Glomerular endothelial cell (primary cell): ENCODE data around the gene GFRA1. TPM values are rescaled to one million over a fixed set of nuclear protein-coding genes. Genes with fewer than 3 reads are reported as not detected.

Experiments
- DNase-seq: peaks from one replicate; pipeline ENCODE4 v3.0.0-alpha.2; 2011; ENCODE audit warnings: low read depth, low spot score; ENCODE audit errors: extremely low read depth
- total RNA-seq: library from RNA; depleted of rRNA; stranded (reverse); fragments of >200 nt; gene quantifications from 2 replicates; pipeline ENCODE4 v1.2.3, GENCODE V29; 2015

The GFRA1 gene
- total RNA-seq, 1 donor from 2014 or later: 0.99 TPM

DNA sequence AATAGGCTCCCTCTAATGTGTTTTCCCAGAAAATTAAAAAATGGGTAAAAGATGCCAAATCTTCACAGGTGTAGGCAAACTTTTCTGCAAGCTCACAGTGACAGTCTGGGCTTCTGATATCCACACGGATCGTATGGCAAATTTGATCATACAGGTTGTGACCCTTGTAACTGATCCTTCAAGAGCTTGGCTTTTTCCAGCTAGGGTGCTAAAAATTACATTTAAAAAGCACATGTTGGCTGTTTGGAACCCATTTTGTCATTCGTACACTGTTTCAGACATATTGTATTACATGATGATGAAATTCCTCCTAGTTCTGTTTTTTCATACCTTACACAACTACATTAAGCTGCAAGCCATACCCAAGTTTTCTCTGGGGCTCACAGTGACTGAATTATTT lies 138.7 kb downstream of the GFRA1 start:
- no peak for DNase-seq

- no peak for DNase-seq
These were observed 139.4 kb downstream of the GFRA1 start for GRCh38 chr10:116133634-116134033.

DNA sequence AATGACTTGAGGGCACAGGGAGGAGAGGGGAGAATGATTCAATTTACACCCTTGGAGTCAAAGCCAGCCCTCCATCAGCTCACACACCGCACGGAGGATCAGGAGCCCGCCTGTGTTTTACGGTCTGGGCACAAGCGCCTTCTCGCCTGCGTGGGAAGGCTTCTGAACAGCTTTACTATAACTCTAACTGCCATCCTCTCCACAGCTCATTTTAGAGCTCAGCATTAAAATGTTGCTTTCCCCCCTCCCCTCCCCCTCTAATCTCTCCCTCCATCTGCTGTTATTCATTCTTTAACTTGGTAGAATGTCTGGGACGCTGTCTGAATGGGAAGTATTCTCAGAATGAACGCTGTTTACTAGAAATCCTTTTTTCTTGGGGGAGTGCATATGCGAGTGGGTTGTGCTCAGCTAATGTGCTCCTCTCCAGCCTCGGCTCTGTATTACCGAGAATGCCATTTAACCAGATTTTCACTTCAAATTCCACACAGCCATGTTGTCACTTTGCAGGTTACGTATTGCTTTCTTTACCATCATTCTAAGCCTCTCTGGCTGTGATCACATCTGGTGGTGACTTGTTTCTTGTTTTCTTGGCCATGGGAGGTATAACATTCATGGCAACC lies 140.1 kb downstream of the GFRA1 start:
- no peak for DNase-seq

GRCh38 chr10:116130006-116130405 lies 143.0 kb downstream of the GFRA1 start:
- no peak for DNase-seq

GRCh38 chr10:116126954-116127695 lies 145.9 kb downstream of the GFRA1 start:
- DNase-seq: no peak

DNA sequence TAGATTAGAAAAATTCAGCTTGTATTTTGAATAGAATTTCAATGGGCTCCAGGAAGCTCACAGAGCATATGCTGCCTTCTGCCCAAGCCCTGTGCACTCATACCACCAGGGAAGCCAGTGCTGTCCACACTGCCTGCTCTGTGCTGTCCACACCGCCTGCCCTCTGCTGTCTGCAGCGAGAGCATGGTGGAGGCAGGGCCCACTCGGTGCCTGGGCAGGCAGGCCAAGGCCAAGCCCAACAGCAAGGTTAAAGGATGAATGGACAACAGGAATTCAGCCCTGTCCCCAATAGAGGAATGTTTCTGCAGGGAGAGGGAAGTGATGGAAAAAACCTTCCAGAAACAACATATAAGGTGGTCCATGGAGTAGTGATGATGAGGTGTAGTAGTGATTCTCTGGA lies 146.8 kb downstream of the GFRA1 start:
- no peak for DNase-seq

GRCh38 chr10:116125180-116125579 lies 147.8 kb downstream of the GFRA1 start:
- no peak for DNase-seq

- no peak for DNase-seq
These were observed 148.2 kb downstream of the GFRA1 start for GRCh38 chr10:116124777-116125176.

DNA sequence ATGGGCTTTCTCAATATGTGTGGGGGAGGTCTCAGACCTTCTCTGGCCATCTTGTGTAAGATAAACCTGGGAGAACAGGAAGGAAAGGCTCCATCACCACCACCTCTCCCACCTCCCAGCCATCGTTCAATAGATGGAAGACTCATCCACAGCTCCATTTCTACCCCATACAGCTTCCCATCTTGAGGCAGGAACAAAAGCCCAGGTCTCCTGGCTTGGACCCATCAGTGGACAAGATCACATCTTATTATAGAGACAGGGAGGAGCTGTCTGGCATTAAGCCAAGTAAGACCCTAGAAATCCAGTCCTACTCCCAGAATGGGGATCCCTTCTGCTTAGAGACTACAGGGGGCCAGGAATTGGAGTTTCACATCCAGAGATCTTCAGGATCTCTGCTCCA lies 150.3 kb downstream of the GFRA1 start:
- no peak for DNase-seq

DNA sequence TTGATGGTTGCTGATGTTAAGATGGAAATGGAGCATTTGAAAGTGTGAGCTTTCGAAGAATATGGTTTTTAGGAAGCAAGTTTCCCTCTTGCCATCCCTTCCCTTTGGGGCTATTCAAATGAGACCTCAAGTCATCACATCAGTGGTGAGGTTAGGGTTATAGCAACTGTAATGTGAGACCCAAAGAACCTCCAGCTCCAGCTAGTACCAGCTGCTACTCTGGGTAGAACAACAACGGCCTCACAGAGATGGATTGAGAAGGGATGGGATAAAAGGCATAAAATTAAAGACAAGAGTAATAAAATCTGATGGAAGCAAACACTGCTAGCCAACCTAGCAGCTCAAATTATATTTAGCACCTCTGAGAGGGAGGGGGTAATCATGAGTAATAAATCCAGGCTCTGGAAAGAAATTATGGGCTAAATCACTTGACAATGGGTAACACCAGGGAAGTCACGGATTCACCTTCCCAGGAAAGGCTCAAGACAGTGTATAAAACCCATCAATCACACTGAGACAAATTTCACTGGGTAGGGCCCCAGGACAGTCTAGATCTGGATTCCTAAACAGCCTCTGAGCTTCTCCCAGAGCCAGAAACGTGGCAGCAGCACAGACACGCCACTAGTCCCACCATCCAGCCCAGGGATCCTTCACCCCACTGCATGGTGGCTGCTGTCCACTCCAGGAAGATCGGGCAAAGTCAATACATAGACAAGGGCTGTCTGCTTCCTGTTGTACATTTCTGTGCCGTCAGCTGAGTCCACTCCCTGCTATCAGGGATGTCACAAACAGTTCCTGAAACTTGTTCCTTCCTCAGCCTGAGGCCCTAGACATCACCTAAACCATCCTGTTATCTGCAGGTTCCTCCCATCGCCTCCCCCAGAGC lies 151.1 kb downstream of the GFRA1 start:
- DNase-seq: no peak

DNA sequence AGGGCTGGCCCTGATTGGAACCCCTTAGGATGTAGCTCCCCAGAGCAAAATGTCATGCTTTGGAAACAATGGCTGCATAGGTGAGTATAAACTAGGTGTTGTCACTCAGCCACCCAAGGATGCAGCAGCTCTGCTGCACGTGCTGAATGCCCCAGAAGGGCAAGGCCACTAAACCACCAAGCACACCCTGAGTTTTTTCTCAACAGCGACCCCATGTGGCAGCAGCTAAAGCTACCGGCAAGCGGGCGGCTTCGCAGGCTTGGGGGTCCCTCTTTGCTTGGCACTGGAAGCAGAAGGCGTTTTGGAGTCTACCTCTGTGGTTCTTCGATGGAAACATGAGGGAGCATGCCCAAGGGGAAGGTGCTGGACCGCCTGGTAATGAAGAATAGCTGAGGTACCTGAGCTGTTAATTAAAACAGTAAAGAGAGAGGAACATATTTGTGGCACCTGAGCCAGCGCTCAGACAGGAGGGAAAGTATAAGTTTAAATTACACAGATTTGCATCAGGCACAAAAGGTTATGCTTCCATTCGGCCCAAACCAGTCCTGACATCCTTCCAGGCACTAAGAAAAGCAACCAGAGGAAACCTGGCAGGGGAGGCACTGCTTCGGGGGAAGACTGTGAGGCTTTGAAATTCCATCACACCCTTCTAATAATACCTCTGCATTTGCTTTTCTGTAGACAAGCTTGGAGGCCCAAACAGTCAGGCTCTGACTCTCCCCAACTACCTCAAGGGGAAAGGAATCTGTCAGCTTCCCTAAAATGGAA lies 152.1 kb downstream of the GFRA1 start:
- DNase-seq: no peak

GRCh38 chr10:116118847-116119246 lies 154.2 kb downstream of the GFRA1 start:
- no peak for DNase-seq

GRCh38 chr10:116115797-116116196 lies 157.2 kb downstream of the GFRA1 start:
- DNase-seq: no peak

DNA sequence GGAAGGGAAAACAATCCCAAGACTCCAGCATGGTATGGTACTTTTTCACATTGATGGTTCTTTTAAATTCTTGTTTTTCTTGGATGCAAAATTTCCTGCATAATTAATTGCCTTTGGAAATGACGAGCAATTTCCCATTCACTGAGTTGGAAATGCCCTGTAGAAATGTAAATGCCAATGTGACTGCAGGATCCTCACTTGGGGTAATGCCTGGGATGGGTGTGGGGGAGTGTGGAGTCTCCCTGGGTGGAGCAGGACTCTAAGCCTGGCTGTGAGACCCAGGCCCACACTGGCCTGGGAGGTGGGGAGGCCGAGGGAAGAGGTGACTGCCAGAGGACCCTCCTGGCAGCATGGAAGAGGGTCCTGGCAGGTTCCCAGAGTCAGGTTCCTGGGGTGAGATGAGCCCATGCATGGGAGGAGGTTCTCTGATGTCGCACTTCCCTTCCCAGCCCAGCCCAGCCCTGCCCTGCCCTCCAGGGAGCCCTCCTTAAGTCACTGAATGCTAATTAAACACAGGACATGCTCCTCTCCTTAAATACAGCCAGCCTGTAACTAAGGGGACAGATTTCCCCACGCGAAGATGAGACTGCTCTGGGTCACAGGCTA lies 157.9 kb downstream of the GFRA1 start:
- DNase-seq: no peak

DNA sequence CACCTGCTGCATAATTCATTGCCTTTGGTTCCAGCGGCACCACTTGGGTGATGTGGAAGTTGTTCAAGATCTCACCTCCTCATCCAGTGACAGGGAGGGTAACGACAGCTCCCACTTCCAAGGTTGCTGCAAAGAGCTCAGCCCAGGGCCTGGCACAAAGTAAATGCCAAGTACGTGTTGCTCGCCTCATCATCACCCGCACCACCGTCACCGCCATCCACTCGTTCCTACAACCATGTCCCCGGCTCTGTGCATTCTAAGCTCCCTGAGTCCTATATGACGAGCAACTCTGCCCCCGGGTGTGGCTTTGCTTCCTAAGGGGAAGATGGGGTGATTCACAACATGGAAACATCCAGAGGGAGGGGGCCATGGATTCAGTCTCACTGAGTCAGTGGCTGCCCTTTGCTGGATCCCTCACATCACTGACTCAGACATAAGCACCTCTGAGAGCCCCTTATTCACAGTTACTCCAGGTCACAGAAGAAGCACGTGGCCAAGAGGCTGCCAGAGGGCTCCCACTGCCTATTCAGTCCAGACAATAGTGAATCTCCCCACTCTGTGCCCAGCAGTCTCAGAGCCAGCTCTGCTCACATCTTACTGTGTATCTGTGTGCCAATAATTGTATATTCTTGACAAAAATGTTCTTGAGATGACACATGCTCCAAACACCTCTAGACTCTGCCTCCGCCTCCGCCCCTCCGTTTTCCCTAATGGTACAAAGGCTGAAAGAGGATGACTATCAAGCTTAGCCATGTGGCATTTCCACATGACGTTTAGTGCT lies 159.1 kb downstream of the GFRA1 start:
- no peak for DNase-seq

DNA sequence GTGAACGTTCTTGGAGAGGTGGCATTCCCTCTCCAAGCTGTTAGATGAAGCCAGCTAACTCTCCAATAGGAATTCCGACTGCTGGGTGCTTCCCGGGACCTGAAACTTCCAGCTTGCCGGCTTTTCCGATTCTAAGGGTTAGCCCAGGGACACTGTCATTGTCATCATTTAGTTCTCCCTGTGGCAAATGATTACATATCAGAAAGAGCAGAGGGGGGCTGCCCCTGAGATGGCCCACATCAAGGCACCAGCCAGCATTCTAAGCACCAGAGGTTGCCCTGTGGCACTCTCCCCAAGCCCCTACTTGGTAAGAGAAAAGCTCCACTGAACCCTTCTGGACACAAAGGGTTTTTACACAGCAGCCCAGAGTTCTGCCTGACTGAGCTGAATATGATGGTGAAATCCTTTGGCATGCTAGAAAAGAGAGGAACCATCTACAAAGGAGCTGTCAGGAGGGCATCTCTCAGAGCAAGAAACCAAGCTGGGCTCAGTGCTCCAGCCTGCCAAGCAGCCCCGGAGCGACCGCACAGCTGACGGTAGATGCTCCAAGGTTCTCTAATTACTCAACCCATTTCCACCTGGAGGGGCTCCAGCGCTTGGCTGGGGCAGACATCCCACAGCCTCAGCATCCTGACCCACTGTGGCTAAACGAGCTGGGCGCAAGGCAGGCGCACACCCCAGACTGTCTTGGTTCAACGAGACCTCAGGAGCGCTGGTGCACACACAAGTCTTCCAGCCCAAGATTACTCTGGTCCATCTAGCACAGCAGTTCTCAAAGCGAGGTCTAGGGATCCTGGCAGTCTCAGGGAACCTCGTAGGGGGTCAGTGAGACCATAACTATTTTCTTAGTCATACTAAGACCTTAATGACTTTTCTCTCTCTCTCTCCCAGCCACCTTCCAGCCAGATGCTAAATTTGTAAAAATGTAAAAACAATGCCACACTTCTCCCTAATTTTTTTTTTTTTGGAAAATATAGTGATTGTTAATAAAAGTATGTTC lies 160.5 kb downstream of the GFRA1 start:
- no peak for DNase-seq

GRCh38 chr10:116111483-116112095 lies 161.4 kb downstream of the GFRA1 start:
- no peak for DNase-seq

DNA sequence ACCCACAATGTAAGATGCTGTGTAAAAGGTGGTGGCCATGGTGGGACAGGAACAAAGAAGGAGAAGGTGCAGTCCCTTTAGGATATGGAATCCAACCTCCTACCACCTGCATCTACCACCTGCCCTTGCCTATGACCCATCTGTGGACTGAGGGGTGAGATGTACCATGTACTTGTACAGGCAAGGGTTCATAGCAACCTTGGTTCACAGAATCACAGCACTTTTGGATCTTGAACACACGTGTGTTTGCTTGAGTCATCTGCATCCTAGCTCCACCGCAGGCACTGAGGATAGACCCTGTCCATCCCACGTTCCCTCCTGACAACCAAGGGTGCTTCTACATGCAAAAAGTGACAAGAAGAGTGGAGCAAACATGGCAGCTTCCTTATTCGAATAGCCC lies 162.3 kb downstream of the GFRA1 start:
- no peak for DNase-seq
